ENCODE data around the gene DAPK2.
"Not testable (repeated sequence)": the region's sequence is repeated elsewhere in the genome, so short reads cannot be mapped to it uniquely, and the experiment has no call there.

DAPK2 gene

GRCh38 chr15:63970621-63971426 is 75.5 kb downstream of the DAPK2 start:
- TF ChIP-seq ZFX (IDR thresholded peaks at IDR 0.05) (no peak), CTCF (conservative IDR thresholded peaks at IDR 0.05) (no peak)
- H3K27ac ChIP-seq: peak overlapping the region; percentile 43; the same call in 1 of the 2 replicates

GRCh38 chr15:63969652-63970421 is 76.4 kb downstream of the DAPK2 start:
- no peak for TF ChIP-seq CTCF (conservative IDR thresholded peaks at IDR 0.05)
- no peak for TF ChIP-seq ZFX (IDR thresholded peaks at IDR 0.05)
- peak overlapping the region; percentile 43 for H3K27ac ChIP-seq

GRCh38 chr15:63968700-63969099 is 77.6 kb downstream of the DAPK2 start:
- H3K27ac ChIP-seq: no peak overlapping the region
- TF ChIP-seq CTCF (conservative IDR thresholded peaks at IDR 0.05) (no peak), ZFX (IDR thresholded peaks at IDR 0.05) (no peak)

GRCh38 chr15:63968122-63968524 is 78.2 kb downstream of the DAPK2 start:
- TF ChIP-seq CTCF (conservative IDR thresholded peaks at IDR 0.05): no peak
- no peak for TF ChIP-seq ZFX (IDR thresholded peaks at IDR 0.05)
- no peak overlapping the region for H3K27ac ChIP-seq

- TF ChIP-seq CTCF (conservative IDR thresholded peaks at IDR 0.05): no peak
- TF ChIP-seq ZFX (IDR thresholded peaks at IDR 0.05): no peak
- no peak overlapping the region for H3K27ac ChIP-seq
Observed at GRCh38 chr15:63967616-63968015, 78.7 kb downstream of the DAPK2 start.

- not testable (repeated sequence) for H3K27ac ChIP-seq
Observed at GRCh38 chr15:63962947-63963721, 83.2 kb downstream of the DAPK2 start.

- H3K27ac ChIP-seq: no peak overlapping the region
- TF ChIP-seq ZFX (IDR thresholded peaks at IDR 0.05) (no peak), CTCF (conservative IDR thresholded peaks at IDR 0.05) (no peak)
Observed at GRCh38 chr15:63953524-63953923, 92.8 kb downstream of the DAPK2 start.

All from C4-2B (cell line).